SK-N-SH treated with all-trans-retinoic acid at 6 μM for 48 hours (cell line): ENCODE data around the gene SPATA33.

Experiments used
- BACH2 ChIP-seq: fragments of 250-450 bp; sonication (Bioruptor Pico); IDR thresholded peaks from 2 replicates; pipeline ENCODE4 v1.9.0; 2021; ENCODE audit warnings: mild to moderate bottlenecking, borderline replicate concordance
- CSRNP3 ChIP-seq: fragments of 250-450 bp; sonication (Bioruptor Pico); IDR thresholded peaks from 2 replicates; pipeline ENCODE4 v1.5.1; 2021; ENCODE audit warnings: mild to moderate bottlenecking, moderate library complexity
- GLIS3 ChIP-seq: fragments of 250-450 bp; sonication (Bioruptor Pico); IDR thresholded peaks from 2 replicates; pipeline ENCODE4 v1.5.0; 2020; ENCODE audit warnings: mild to moderate bottlenecking, moderate library complexity
- ISL1 ChIP-seq: fragments of 250-450 bp; sonication (Bioruptor Pico); IDR thresholded peaks from 2 replicates; pipeline ENCODE4 v2.1.2; 2022; ENCODE audit warnings: mild to moderate bottlenecking, moderate library complexity
- TCF4 ChIP-seq: fragments of 250-450 bp; sonication (Bioruptor Pico); IDR thresholded peaks from 2 replicates; pipeline ENCODE4 v1.8.0; 2021; ENCODE audit warnings: mild to moderate bottlenecking, moderate library complexity, borderline replicate concordance
- ZFP3 ChIP-seq: fragments of 250-450 bp; sonication (Bioruptor Pico); IDR thresholded peaks from 2 replicates; pipeline ENCODE4 v1.5.0; 2020; ENCODE audit warnings: mild to moderate bottlenecking, moderate library complexity
- ZFP30 ChIP-seq: fragments of 450-650 bp; formaldehyde crosslinking; IDR thresholded peaks from 2 replicates; pipeline ENCODE4 v1.5.0; 2022; ENCODE audit warnings: mild to moderate bottlenecking, moderate library complexity
- ZNF565 ChIP-seq: fragments of 450-650 bp; formaldehyde crosslinking; conservative IDR thresholded peaks from 2 replicates; pipeline ENCODE4 v1.5.0; 2020; ENCODE audit warnings: low read depth, mild to moderate bottlenecking, moderate library complexity
- TF ChIP-seq, protein P1 (sequence below): fragments of 250-450 bp; sonication (Bioruptor Pico); IDR thresholded peaks from 2 replicates; pipeline ENCODE4 v1.8.0; 2021; ENCODE audit warnings: low read depth, mild to moderate bottlenecking, moderate library complexity, borderline replicate concordance

DNA sequence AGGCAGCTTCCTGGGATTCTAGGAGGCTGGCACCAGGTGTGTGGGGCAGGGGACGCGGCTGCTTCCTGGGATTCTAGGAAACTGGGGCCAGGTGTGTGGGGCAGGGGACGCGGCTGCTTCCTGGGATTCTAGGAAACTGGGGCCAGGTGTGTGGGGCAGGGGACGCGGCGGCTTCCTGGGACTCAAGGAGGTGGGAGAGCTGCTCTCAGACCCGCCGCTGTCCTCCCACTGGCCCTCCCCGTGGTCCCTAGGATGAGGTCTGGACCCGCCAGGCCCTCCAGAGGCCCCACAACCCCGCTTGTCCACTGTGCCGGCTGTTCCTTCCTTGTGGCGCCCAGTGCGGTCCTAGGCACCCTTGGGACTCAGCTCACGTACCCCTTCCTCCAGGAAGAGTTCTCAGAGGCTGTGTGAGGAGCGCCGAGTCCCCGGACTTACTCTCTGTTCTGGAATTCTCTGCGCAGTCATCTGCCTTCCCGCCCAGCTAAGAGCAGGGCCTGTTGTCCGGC lies 43.6 kb upstream of the SPATA33 start:
- TF ChIP-seq CSRNP3 (no peak), ISL1 (CRISPR knock-in tag) (no peak), GLIS3 (CRISPR knock-in tag) (no peak), ZFP30 (CRISPR knock-in tag) (no peak), ZFP3 (no peak), BACH2 (CRISPR knock-in tag) (no peak), ZNF565 (no peak), TCF4 (CRISPR knock-in tag) (no peak)
- TF ChIP-seq, protein P1, sequence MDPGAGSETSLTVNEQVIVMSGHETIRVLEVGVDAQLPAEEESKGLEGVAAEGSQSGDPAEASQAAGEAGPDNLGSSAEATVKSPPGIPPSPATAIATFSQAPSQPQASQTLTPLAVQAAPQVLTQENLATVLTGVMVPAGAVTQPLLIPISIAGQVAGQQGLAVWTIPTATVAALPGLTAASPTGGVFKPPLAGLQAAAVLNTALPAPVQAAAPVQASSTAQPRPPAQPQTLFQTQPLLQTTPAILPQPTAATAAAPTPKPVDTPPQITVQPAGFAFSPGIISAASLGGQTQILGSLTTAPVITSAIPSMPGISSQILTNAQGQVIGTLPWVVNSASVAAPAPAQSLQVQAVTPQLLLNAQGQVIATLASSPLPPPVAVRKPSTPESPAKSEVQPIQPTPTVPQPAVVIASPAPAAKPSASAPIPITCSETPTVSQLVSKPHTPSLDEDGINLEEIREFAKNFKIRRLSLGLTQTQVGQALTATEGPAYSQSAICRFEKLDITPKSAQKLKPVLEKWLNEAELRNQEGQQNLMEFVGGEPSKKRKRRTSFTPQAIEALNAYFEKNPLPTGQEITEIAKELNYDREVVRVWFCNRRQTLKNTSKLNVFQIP (CRISPR knock-in tag), result no peak
